ENCODE measurements around the gene MFSD12. TPM values are rescaled to one million over a fixed set of nuclear protein-coding genes. Genes with fewer than 3 reads are reported as not detected.

The MFSD12 gene
- polyA plus RNA-seq, 3 donors, result 47.9 to 150 (median 55.5) TPM

- H3K27ac ChIP-seq (ENCODE audit: low read depth in 1 of 2, low read length in 2 of 2), result no peak overlapping the region
- H3K27me3 Mint-ChIP-seq (ENCODE audit: low read depth in 3 of 3), result peaks cover 0 to 3% (median 2%) of the 10 kb centered on the region in 3 donors
Observed at GRCh38 chr19:3510727-3511126, 46.7 kb downstream of the MFSD12 start.

GRCh38 chr19:3509566-3509989 is 47.8 kb downstream of the MFSD12 start:
- no peak overlapping the region for H2AFZ ChIP-seq (ENCODE audit: insufficient read depth, low read depth, low read length, poor library complexity, severe bottlenecking)
- peaks cover 32 to 34% of the 10 kb centered on the region in 2 donors for H3K36me3 ChIP-seq (replicated peaks in 1 of 2; ENCODE audit: control insufficient read depth in 1 of 2, insufficient read depth in 2 of 2, low read length in 2 of 2)
- no peaks in the 10 kb centered on the region for H3K27me3 ChIP-seq (ENCODE audit: control insufficient read depth in 2 of 2, insufficient read depth in 2 of 2, low read length in 2 of 2)
- WGBS (ENCODE audit: insufficient coverage), result 91% methylated on average over 12 of the region's 15 CpGs
- peak overlapping the region in 6 of 7 donors; percentile 16 to 55 (median 45) for H3K27ac Mint-ChIP-seq
- H3K36me3 Mint-ChIP-seq, result peaks cover 26 to 39% of the 10 kb centered on the region in 2 donors
- peaks cover 84% of the 10 kb centered on the region for H3K79me2 ChIP-seq (ENCODE audit: insufficient read depth, low read length)
- no peak overlapping the region for H3K4me2 ChIP-seq (replicated peaks; ENCODE audit: extremely low read depth, low read length, poor library complexity, severe bottlenecking)
- DNase-seq, result no peak
- no peak overlapping the region for H3K27ac ChIP-seq (ENCODE audit: low read depth in 1 of 2, low read length in 2 of 2)
- H3K4me1 Mint-ChIP-seq, result peaks cover 40% of the 10 kb centered on the region
- no peak for TF ChIP-seq CTCF (IDR thresholded peaks at IDR 0.05)
- no peak overlapping the region for H3K4me3 ChIP-seq (replicated peaks in 1 of 3; ENCODE audit: low read depth in 2 of 3, low read length in 3 of 3)
- H3K27me3 Mint-ChIP-seq (ENCODE audit: low read depth in 3 of 3), result peaks cover 0 to 3% (median 2%) of the 10 kb centered on the region in 3 donors
- peaks cover 0 to 3% (median 0%) of the 10 kb centered on the region in 7 donors for H3K9me3 Mint-ChIP-seq
- H3K4me3 Mint-ChIP-seq, result no peak overlapping the region
- peaks cover 63% of the 10 kb centered on the region for H4K20me1 ChIP-seq (ENCODE audit: insufficient read depth, low read length)
- no peak overlapping the region for H3K9ac ChIP-seq (ENCODE audit: insufficient read depth, low read length, poor library complexity, severe bottlenecking)
- H3K4me1 ChIP-seq (ENCODE audit: control insufficient read depth in 1 of 2, insufficient read depth in 2 of 2, low read length in 2 of 2), result peaks cover 19 to 23% of the 10 kb centered on the region in 2 donors
- intact Hi-C loops (cut with micrococcal nuclease), result loop anchor here (5.0 to 10.0 kb wide), 4 partner anchors 43 to 75 kb away; partner anchors contain the start of genes HMG20B (in 1 of the 2) and MFSD12 (in 1 of the 2)
- no peaks in the 10 kb centered on the region for H3K9me3 ChIP-seq (replicated peaks in 1 of 2; ENCODE audit: control insufficient read depth in 1 of 2, insufficient read depth in 1 of 2, low read length in 2 of 2)

More at GRCh38 chr19:3510727-3511126, 46.7 kb downstream of the MFSD12 start:
- Histone ChIP-seq H3K4me2 (replicated peaks; ENCODE audit: extremely low read depth, low read length, poor library complexity, severe bottlenecking) (no peak overlapping the region), H4K20me1 (ENCODE audit: insufficient read depth, low read length) (peaks cover 74% of the 10 kb centered on the region), H3K4me3 (replicated peaks in 1 of 3; ENCODE audit: low read depth in 2 of 3, low read length in 3 of 3) (no peak overlapping the region), H3K36me3 (replicated peaks in 1 of 2; ENCODE audit: control insufficient read depth in 1 of 2, insufficient read depth in 2 of 2, low read length in 2 of 2) (peaks cover 33 to 34% of the 10 kb centered on the region in 2 donors), H3K4me1 (ENCODE audit: control insufficient read depth in 1 of 2, insufficient read depth in 2 of 2, low read length in 2 of 2) (peaks cover 8 to 14% of the 10 kb centered on the region in 2 donors), H3K9ac (ENCODE audit: insufficient read depth, low read length, poor library complexity, severe bottlenecking) (no peak overlapping the region), H3K79me2 (ENCODE audit: insufficient read depth, low read length) (peaks cover 96% of the 10 kb centered on the region), H3K27me3 (ENCODE audit: control insufficient read depth in 2 of 2, insufficient read depth in 2 of 2, low read length in 2 of 2) (no peaks in the 10 kb centered on the region), H2AFZ (ENCODE audit: insufficient read depth, low read depth, low read length, poor library complexity, severe bottlenecking) (no peak overlapping the region), H3K9me3 (replicated peaks in 1 of 2; ENCODE audit: control insufficient read depth in 1 of 2, insufficient read depth in 1 of 2, low read length in 2 of 2) (no peaks in the 10 kb centered on the region)
- H3K4me3 Mint-ChIP-seq, result no peak overlapping the region
- H3K4me1 Mint-ChIP-seq, result peaks cover 29% of the 10 kb centered on the region
- peak overlapping the region in 1 of 7 donors; percentile 49 for H3K27ac Mint-ChIP-seq
- H3K9me3 Mint-ChIP-seq, result peaks cover 0 to 3% (median 0%) of the 10 kb centered on the region in 7 donors
- peaks cover 29 to 48% of the 10 kb centered on the region in 2 donors for H3K36me3 Mint-ChIP-seq
- WGBS (ENCODE audit: insufficient coverage), result 96% methylated on average over 21 of the region's 22 CpGs
- intact Hi-C loops (cut with micrococcal nuclease), result no loop called here
- no peak for TF ChIP-seq CTCF (IDR thresholded peaks at IDR 0.05)
- no peak for DNase-seq
